Dermis blood vessel endothelial cell (primary cell): ENCODE measurements around the gene CEP192. TPM values are rescaled to one million over a fixed set of nuclear protein-coding genes. Genes with fewer than 3 reads are reported as not detected.
"Not testable (repeated sequence)": the region's sequence is repeated elsewhere in the genome, so short reads cannot be mapped to it uniquely, and the experiment has no call there.

Experiments used
- DNase-seq: peaks from one replicate; pipeline ENCODE4 v3.0.0; 2010
- total RNA-seq: library from RNA; depleted of rRNA; stranded (reverse); fragments of >200 nt; gene quantifications from 2 replicates; pipeline ENCODE4 v1.2.3, GENCODE V29; 2014

Gene CEP192, protein sequence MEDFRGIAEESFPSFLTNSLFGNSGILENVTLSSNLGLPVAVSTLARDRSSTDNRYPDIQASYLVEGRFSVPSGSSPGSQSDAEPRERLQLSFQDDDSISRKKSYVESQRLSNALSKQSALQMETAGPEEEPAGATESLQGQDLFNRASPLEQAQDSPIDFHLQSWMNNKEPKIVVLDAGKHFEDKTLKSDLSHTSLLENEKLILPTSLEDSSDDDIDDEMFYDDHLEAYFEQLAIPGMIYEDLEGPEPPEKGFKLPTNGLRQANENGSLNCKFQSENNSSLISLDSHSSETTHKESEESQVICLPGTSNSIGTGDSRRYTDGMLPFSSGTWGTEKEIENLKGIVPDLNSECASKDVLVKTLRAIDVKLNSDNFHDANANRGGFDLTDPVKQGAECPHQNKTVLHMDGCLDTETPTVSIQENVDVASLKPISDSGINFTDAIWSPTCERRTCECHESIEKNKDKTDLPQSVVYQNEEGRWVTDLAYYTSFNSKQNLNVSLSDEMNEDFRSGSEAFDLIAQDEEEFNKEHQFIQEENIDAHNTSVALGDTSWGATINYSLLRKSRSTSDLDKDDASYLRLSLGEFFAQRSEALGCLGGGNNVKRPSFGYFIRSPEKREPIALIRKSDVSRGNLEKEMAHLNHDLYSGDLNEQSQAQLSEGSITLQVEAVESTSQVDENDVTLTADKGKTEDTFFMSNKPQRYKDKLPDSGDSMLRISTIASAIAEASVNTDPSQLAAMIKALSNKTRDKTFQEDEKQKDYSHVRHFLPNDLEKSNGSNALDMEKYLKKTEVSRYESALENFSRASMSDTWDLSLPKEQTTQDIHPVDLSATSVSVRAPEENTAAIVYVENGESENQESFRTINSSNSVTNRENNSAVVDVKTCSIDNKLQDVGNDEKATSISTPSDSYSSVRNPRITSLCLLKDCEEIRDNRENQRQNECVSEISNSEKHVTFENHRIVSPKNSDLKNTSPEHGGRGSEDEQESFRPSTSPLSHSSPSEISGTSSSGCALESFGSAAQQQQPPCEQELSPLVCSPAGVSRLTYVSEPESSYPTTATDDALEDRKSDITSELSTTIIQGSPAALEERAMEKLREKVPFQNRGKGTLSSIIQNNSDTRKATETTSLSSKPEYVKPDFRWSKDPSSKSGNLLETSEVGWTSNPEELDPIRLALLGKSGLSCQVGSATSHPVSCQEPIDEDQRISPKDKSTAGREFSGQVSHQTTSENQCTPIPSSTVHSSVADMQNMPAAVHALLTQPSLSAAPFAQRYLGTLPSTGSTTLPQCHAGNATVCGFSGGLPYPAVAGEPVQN (N-terminal part only)
- 34.0 and 43.6 TPM in 2 replicates for total RNA-seq

DNA sequence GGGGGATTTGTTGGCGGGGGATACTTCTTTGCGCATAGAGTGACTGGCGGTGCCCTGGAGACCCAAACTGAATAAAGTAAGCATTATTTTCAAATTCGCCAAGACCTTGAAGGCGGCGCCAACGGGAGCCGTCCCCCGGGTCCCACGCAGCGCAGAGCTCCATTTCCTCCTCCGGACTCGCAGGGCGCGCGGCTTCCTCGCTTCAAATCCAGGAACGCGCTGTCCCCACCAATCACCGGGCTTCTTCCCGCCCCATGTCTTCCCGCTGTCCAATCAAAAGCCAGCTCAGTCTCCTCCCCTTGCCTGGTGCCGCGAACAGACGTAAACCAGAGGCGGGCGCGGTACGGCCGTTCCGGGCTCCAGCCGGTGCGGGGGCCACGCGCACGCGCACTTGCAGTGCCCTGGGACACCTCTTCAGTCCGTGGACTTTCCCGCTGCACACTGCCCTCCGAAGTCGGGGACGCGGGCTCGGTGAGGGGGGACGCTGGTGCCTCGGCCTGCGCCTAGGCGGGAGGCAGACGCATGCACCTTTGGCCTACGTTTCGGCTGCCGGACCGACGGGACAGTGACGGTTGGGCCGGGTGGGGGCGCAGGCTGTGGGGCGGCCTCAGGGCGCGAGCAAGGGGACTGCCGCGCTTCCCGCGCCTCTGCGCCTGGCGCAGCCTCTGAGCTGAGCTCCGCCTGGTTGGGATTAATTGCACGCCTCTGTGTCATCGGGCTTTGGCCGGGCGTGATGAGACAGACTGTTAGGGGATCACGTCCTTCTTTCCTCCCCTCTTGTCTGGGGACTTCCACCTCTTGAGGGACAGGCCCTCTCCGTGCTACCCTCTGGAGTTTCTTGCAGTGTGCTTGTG is at the start of gene CEP192:
Gene CEP192, plus strand, starts transcription at position 396 of the 854 bp plus-strand sequence. CDS start 8,063 bp downstream, outside the sequence.
- peak; percentile 99 for DNase-seq

DNA sequence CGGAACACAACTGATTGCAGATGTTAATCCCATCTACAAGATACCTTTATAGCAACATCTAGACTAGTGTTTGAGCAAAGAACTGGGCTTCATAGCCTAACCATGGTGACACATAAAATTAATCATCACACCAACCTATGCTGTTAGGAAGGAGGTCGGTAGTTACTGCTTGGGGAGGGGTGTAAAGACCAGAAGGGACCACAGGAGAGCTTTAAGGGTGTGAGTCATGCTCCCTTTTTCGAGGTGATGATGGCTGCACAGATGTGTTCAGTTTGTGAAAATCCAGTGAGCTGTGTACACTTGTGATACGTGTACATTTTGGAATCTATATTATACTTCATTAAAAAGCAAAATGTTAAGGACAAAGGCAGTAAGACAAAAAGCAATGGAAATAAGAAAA is 47.9 kb upstream of the CEP192 start:
- no peak for DNase-seq

DNA sequence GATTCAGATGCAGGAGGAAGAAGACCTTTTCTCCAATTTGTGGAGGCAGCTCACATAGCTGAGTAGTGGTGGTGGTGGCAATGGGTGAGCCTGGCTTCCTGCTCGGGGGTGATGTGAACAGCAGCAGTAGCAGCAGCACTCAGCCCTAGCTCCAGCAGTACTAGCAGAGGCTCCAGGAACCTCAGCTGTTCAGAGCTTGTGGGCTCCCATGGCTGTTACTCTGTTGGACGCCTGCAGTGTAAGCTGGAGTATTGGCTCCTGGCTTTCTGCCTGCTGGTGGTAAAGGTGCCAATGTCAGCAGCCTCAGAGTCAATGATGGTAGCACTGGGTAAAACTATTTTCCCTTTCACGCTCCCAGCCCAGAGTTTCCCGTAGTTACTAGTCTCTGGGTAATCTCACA is 46.5 kb upstream of the CEP192 start:
- DNase-seq, result no peak

DNA sequence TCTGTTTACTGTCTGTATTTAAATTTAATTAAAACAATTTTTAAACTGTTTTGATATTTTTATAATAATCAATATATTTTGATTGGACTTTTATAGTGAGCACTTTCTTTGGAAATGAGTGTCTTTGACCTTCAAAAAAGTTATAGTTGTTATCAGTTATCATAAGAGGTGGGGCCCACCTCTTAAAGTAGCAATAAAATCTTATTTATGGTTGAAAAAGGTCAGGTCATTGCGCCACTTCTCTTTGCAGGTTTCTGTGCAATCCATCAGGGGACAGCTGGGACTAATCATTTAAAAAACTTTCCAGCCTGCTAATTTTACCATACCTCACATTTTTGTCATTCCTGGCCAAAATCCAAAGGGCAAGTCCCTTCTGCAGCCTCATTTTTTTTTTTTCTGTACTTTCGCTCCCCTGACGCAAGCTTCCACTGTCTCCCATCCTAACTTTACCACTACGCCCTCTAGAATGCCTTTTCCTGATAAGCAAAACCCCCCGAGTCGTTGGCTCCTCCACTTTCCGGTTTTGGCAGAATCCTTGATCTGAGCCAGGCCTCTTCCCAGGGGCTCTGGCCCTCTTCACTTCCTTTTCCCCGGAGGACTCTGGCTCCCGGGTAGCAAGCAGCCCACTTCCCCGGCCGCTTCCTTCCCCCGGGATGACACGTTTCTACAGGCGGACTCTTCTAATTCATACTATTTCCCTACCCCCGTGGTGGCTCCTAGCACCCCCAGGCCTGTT is 44.4 kb upstream of the CEP192 start:
- peak; percentile 61 for DNase-seq

DNA sequence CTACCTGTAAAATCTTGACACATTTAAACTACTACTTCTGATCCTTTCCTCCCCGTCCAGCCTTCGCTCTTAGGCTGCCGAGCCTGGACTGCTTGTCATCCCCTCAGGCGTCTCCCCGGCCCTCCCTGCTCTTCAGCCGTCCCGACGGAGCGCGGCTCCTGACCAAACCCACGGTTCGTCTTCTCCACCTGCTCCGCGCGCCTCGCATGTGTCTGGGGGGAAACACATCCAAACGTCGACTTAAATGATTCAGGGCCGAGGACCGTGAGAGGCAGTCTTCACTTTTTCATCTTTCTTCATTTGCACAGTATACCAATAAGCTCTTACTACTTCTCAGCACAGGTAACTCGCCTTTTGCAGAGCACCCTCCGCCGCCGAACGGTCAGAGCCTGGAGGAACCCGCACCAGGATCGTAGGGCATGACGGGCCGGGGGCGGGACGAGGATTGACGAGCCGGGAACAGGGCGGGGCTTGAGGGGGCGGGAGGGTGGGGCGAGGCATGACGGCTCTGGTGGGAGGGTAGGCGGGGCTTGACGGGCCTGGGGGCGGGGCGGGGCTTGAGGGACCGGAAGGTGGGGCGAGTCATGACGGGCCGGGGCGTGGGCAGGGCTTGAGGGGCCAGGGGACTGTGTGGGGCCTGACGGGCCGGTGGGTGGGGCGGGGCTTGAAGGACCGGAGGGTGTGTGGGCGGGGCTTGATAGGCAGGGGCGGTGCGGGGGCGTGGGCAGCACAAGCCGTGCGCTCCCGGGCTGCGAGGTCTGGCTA is 43.7 kb upstream of the CEP192 start, which contains the start of gene SEH1L:
Gene SEH1L, plus strand, starts transcription at position 727 of the 765 bp plus-strand sequence. CDS start 111 bp downstream, outside the sequence.
- peak; percentile 99 for DNase-seq

DNA sequence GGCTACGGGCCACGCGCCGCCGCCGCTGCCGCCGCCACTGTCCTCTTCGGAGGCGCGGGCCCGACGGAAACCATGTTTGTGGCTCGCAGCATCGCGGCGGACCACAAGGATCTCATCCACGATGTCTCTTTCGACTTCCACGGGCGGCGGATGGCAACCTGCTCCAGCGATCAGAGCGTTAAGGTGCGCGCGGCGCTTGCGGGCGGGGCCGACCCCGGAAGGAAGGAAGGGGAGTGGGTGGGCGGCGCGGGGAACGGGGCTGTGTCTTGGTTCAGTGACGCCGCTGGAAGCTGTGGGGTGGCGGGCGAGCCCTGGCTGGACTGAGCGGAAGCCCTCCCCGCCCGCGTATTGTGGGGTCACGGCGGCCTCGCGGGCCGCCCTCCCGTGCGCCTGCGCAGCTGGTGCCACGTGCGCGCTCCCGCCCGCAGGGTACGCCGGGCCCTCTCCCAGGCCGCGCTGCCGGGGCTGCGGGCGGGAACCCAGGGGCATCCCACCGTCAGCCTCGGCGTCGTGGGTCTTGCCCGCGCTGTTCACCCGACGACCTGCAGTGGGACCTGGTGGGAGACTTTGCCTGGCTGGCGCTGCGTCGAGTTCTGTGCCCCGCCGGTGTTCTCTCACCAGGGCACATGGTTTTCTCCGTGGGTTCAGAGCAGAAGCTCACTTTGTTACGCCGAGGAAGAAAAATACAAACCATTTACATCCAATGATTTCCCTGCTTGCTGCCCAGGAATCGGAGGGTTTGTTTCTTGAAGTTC is 42.9 kb upstream of the CEP192 start:
- DNase-seq, result peak; percentile 97

DNA sequence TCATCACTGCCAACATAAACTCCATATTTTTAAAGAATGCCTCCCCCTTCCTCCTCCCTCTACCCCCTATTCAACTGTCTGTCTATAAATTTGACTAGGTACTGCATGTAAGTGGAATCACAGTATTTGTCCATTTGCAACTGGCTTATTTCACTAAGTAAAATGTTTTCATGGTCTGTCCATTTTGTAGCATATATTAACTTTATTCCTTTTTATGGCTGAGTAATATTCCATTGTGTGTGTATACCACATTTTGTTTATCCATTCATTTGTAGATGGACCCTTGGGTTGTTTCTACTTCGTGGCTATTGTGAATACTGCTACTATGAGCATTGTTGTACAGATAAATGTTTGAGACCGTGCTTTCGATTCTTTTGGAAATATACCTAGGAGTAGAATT is 32.7 kb upstream of the CEP192 start:
- DNase-seq, result no peak

DNA sequence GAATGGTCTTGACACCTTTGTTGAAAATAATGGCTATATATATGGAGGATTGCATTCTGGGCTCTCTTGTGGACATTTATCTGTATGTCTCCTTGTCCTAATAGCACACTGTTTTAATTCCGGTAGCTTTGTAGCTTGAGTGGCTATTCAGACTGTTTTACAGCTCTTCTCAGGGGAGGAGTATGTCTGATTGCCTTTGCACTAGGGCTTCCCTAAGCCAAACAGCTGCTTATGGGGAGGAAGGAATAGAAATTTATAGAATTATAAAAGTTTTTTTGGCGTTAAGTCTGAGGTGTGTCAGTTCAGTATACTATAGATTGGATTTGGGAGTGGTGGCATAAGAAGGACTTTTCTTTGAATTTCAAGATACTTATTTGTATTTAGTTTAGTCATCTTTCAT is 30.8 kb upstream of the CEP192 start:
- no peak for DNase-seq

DNA sequence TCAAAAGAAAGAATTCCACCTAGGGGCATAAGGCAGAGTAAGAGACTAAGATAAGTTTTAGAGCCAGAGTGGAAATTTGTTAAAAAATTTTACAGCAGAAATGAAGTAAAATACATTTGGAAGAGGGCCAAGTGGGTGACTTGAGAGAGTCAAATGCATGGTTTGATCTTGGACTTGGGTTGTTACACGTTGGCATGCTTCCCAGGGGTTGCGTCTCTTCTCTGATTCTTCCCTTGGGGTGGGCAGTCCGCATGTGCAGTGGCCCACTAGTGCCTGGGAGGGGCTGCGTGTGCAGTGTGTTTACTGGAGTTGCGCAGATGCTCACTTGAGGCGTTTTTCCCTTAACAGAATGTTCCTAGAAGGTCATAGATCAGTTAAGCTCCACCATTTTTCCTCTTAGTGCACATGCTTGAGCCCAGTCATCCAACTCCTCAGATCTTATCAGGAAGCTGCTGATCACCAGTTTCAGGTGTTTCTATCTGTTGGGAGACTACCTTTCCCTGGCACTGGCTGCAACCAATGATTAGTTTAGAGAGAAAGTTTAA is 30.2 kb upstream of the CEP192 start:
- no peak for DNase-seq

DNA sequence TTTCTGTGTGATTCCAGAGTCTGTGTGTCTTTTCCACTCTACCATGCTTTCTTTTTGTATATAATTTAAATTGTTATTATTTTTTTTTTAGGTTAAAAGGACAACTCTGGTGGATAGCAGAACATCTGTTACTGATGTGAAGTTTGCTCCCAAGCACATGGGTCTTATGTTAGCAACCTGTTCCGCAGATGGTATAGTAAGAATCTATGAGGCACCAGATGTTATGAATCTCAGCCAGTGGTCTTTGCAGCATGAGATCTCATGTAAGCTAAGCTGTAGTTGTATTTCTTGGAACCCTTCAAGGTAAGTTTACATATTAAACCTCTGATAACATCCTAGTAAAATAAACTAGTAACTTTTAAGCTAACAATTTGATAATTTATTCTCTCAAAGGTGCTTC is 28.1 kb upstream of the CEP192 start:
- DNase-seq, result no peak

DNA sequence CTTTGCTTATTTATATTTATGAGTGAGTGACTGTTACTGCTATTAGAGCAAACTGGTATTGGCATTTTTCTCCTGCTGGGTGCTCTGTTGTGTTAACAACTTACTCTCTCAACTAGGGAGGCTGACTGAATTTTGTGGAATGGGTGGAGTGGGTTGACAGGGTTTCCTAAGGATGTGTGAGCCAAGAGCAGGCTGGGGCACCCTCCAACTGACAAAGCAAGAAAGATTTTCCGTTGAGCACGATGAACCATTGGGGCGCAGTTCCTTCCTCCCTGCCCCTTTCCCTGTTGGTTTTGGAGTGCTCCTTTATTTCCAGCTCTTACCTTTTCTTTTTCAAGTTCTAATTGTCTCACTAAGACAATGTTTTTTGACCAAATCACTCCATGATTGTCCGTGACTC is 23.0 kb upstream of the CEP192 start:
- DNase-seq, result no peak

DNA sequence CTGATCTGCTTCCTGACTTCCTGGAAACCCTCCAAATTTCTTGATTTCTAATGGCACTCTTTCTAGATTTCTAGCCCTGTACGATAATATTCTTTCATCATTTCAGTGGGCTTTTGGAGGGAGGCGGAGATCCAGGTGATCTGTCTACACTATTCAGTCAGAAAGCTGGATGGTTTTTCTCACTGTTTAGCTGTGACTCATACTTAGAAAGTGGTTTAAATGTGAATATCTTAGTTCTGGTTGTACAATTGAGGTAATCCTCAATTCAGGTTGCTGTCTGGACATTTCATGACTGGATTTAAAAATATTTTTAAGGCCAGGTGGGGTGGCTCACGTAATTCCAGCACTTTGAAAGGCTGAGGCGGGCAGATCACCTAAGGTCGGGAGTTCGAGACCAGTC is 22.5 kb upstream of the CEP192 start:
- no peak for DNase-seq

DNA sequence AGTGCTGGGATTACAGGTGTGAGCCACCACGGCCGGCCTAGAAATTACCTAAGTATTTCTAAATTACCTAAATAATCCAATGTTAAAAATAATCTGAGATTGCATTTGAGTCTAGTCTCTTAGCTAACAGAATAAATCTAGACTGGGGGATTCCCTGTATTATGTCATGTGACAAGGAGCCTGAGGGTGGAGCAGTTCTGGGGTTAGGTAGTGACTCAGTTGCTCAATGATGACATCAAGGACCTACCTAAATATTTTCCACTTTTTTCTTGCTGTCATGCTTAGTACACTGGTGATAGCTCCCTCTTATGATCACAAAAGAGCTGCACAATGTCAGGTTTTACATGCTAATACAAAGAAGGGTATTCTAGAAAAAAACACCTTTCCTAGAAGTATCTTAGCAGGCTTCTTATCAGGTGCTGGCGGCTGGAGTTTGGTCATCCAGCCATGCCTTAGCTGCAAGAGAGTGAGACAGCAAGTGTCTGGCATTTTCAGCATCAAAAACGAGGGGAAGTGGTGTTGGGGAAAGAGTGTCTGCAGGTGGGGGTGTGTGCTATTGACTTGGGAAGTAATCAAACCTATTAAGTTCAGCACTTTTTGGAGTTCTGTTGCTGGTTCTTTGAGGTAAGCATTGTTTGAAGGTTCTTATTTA is 17.5 kb upstream of the CEP192 start:
- DNase-seq, result no peak

DNA sequence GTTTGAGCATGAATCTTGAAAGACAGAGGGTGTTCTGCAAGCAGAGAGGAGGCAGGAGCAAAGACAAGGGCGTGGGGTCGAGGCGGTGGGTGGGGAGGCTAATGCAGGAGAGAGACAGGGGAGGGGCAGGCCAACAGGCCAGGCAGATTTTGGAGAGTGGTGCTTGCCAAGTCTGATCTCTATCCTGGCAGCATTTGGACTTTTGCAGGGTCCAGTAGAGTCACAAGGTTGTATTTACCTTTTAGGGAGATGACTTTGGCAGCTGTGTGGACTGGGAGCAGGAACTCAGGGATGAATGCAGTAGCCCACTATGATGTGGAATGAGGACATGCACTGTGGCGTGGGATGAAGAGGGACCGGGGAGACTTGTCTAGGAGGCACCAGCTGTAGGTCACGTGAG is 15.7 kb upstream of the CEP192 start:
- DNase-seq, result no peak

DNA sequence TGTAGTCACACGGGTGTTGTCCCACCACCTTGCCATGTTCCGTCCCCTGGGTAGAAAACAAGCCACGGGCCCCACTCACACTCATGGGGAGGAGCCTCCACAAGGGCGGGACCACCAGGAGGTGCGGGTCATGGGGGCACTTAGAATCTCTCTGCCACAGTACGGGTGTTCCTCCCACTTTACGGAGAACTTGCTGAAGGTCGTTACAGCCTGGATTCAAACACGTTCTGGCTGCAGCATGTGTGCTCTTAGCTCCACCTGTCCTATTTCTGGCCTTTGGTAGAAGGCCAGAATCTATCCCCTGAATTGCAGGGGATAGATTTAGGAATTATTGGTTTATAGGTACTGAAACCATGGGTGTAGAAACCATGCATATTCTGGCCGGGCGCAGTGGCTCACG is 14.9 kb upstream of the CEP192 start:
- no peak for DNase-seq

DNA sequence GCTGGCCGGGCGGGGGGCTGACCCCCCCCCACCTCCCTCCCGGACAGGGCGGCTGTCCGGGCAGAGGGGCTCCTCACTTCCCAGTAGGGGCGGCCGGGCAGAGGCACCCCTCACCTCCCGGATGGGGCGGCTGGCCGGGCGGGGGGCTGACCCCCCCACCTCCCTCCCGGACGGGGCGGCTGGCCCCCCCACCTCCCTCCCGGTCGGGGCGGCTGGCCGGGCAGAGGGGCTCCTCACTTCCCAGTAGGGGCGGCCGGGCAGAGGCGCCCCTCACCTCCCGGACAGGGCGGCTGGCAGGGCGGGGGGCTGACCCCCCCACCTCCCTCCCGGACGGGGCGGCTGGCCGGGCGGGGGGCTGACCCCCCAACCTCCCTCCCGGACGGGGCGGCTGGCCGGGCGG is 11.1 kb upstream of the CEP192 start:
- not testable (repeated sequence) for DNase-seq

DNA sequence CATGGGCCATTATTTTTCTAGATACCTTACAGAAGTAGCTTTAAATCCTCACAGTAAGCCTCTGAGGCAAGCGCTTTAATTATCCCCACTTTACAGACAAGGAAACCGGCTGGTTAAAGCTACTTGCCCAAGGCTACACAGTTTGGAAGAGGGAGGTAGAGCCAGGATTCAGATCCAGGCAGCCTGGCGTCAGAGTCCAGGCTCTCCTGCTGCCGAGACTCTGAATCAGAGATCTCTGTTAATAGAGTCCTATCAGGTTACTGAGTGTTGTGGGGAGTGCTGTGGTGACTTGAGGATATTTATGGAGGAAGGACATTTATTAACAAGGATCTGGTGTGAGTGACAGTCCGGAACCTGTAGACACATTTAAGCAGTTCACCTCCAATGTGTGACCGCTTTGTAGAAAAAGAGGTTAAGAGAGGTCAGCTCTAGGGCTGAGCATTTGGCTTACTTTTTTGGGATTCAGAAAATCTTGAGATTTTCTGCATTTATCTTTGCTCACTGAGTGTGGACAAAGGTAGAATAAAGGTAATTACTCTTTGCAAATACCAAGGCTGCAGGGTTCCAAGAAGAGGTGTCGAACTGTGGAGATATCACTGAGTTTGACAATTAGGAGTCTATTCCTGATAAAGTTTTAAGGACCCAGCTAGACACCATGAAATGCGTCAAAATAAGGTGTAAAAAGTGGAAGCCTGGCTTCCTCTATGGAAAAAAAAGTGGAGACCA is 1.6 kb upstream of the CEP192 start:
- no peak for DNase-seq

DNA sequence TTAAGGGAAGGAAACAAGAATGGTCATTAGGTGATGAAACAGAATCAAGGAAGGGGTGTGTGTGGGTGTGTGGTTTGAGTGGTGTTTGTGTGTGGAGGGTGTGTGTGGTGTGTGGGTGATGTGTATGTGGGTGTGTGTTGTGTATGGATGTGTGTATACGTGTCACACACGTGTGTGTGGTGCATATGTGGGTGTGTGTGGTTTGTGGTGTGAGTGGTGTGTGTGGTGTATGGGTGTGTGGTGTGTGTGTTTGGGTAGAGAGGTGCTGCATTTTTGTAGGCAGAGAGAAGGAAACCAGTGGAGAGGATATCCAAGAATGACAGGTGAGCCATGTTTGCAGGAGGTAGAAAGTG is 1.1 kb upstream of the CEP192 start:
- no peak for DNase-seq
